IPS-15b (cell line): ENCODE measurements around the gene PIK3C2B.

Experiments
- H3K27me3 ChIP-seq: one replicate; pipeline ENCODE4 v1.6.1; 2013; ENCODE audit warnings: low read length; ENCODE audit not compliant: control insufficient read depth, insufficient read depth
- H3K36me3 ChIP-seq: one replicate; pipeline ENCODE4 v1.6.1; 2013; ENCODE audit warnings: low read length; ENCODE audit not compliant: control insufficient read depth, insufficient read depth
- H3K4me1 ChIP-seq: one replicate; pipeline ENCODE4 v1.6.1; 2013; ENCODE audit warnings: mild to moderate bottlenecking, low read length; ENCODE audit not compliant: control insufficient read depth, insufficient read depth
- H3K4me3 ChIP-seq: one replicate; pipeline ENCODE4 v1.5.1; 2013; ENCODE audit warnings: low read depth, low read length
- H3K9ac ChIP-seq: one replicate; pipeline ENCODE4 v1.6.1; 2013; ENCODE audit warnings: low read depth, mild to moderate bottlenecking, low read length
- H3K9me3 ChIP-seq: one replicate; pipeline ENCODE4 v1.6.1; 2013; ENCODE audit warnings: mild to moderate bottlenecking, low read length; ENCODE audit not compliant: control insufficient read depth, insufficient read depth

Gene PIK3C2B

DNA sequence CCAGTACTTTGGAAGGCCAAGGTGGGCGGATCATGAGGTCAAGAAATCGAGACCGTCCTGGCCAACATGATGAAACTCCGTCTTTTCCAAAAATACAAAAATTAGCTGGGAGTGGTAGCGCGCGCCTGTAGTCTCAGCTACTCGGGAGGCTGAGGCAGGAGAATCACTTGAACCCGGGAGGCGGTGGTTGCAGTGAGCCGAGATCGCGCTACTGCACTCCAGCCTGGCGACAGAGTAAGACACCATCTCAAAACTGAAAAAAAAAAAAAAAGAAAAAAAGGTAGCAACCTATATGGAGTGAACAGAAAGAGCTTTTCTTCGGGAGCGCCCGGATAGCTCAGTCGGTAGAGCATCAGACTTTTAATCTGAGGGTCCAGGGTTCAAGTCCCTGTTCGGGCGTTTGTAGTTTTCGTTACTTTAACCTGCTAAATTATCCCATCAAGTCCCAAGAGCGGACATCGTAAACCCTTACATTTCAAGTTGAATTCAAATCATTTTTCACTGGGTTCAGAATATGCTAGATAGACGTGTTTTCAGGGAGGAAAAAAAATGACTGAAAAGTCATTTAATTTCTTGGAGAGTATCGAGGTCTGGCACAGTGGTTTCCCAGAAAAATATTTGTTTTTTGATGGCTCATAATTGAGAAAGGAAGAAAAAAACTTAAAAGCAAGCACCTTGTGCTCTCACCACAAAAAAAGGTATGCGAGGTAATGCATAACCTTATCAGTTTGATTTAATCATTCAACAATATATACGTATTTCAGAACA is 11.8 kb upstream of the PIK3C2B start:
- H3K4me1 ChIP-seq, result peaks cover 4% of the 10 kb centered on the region
- H3K9ac ChIP-seq, result peak overlapping the region; percentile 62
- no peaks in the 10 kb centered on the region for H3K9me3 ChIP-seq

GRCh38 chr1:204505674-204506200 is 11.1 kb upstream of the PIK3C2B start:
- Histone ChIP-seq H3K9me3 (no peaks in the 10 kb centered on the region), H3K9ac (peak overlapping the region; percentile 62), H3K4me3 (peak overlapping the region; percentile 68), H3K4me1 (peaks cover 4% of the 10 kb centered on the region), H3K27me3 (no peaks in the 10 kb centered on the region), H3K36me3 (no peaks in the 10 kb centered on the region)

More for the DNA sequence above, 11.8 kb upstream of the PIK3C2B start:
- H3K36me3 ChIP-seq, result no peaks in the 10 kb centered on the region
- H3K27me3 ChIP-seq, result no peaks in the 10 kb centered on the region
- H3K4me3 ChIP-seq, result peak overlapping the region; percentile 68

- Histone ChIP-seq H3K9me3 (no peaks in the 10 kb centered on the region), H3K36me3 (no peaks in the 10 kb centered on the region), H3K4me3 (no peak overlapping the region), H3K9ac (no peak overlapping the region), H3K27me3 (no peaks in the 10 kb centered on the region), H3K4me1 (peaks cover 4% of the 10 kb centered on the region)
Measured at GRCh38 chr1:204503913-204504519, 9.4 kb upstream of the PIK3C2B start.

DNA sequence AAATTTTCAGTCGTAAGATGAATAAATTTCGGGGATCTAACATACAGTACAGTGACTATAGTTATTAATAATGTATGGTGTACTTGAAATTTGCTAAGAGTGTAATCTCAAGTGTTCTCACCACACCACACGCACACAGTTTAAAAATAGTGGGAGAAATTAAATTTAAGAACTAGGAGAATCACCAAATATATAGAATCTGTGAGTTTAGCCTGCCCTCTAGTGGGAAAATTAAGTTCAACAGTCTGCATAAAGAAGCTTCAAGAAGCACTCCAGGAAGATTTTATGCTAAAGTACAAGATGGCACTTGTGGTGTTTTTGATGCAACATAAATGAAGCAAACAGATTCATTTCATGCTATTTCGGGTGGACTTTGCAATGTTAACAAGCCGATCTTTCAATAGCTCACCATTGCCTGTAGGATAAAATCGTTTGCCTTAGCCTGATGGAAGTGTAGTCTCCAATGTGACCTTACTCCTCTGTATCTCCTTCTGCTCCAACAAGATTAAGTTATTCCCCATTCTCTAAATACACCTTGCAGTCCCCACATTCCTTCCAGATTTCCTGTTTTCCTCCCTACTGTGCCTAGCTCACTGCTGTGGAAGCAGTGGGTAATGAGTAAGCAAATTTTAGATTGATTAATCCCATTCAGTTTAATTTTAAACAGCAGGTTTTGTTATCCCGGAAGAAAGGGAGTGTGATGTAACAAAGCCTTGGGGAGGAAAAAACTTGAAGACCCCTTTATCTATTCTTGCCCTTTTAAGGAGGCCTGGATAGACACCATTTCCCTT is 8.7 kb upstream of the PIK3C2B start:
- Histone ChIP-seq H3K36me3 (no peaks in the 10 kb centered on the region), H3K27me3 (no peaks in the 10 kb centered on the region), H3K4me3 (no peak overlapping the region), H3K9me3 (no peaks in the 10 kb centered on the region), H3K9ac (no peak overlapping the region), H3K4me1 (peaks cover 4% of the 10 kb centered on the region)

- H3K27me3 ChIP-seq, result no peaks in the 10 kb centered on the region
Measured at GRCh38 chr1:204502241-204502640, 7.6 kb upstream of the PIK3C2B start.

DNA sequence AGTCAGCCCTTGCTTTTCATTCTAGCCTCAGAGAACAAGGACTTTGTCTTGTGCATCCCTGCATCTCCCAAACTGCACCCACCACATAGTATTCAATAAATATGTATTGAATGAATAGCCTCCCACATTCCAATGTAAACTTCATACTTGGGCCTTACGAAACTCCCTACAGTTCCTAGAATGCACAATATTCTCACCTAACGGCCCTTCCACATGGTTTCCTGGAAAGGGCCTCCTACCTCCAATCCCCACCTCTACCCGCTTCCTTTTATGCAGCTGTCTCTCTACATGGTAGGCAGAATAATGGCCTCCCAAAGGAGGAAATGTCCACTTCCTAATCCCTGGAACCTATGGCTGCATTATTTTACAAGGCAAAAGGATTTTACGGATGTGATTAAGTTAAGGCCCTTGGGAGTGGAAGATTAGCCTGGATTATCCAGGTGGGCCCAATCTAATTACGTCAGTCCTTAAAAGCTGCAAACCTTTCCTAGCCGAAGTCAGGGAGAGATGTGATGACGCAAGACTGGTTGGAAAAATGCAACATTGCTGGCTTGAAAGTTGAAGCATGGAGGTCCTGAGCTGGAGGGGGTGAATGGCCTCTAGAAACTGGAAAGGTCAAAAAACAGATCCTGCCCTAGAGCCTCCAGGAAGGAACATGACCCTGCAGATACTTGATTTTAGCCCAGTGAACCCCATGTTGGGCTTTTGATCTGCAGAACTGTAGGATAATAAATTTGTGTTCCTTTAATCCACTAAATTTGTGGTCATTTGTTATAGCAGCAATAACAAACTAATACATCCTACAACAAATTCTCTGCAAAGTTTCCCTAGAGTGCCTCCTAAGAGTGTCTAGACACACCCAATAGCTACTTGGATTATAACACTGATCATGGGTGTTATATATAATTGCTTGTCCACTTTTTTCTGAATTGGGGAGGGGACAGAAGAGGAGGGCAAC is 5.2 kb upstream of the PIK3C2B start:
- Histone ChIP-seq H3K4me3 (no peak overlapping the region), H3K27me3 (peaks cover 4% of the 10 kb centered on the region), H3K9ac (no peak overlapping the region), H3K36me3 (no peaks in the 10 kb centered on the region), H3K9me3 (no peaks in the 10 kb centered on the region), H3K4me1 (peaks cover 9% of the 10 kb centered on the region)

More at GRCh38 chr1:204502241-204502640, 7.6 kb upstream of the PIK3C2B start:
- Histone ChIP-seq H3K36me3 (no peaks in the 10 kb centered on the region), H3K9me3 (no peaks in the 10 kb centered on the region), H3K4me1 (peaks cover 4% of the 10 kb centered on the region), H3K9ac (no peak overlapping the region), H3K4me3 (no peak overlapping the region)

- peaks cover 9% of the 10 kb centered on the region for H3K4me1 ChIP-seq
- H3K27me3 ChIP-seq, result peaks cover 4% of the 10 kb centered on the region
- H3K36me3 ChIP-seq, result no peaks in the 10 kb centered on the region
- no peak overlapping the region for H3K4me3 ChIP-seq
- H3K9me3 ChIP-seq, result no peaks in the 10 kb centered on the region
- H3K9ac ChIP-seq, result no peak overlapping the region
Measured at GRCh38 chr1:204498981-204499380, 4.4 kb upstream of the PIK3C2B start.

DNA sequence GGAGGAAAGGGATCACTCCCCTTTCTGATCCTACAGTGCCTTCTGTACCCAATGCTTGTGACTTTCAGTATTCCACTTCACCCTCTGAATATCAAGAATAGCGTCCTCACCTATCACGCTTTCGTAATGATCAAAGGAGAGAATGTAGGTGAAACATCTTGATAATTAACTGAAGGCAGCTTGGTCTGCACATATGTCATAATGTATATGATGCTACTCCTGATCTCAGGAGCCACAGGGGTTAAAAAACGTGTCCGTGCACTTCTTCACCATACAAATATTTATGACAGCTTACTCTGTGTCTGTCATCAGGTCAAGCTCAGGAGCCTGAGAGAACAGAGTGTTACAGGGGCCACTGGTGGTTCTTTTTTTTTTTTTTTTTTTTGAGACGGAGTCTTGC is 1.2 kb upstream of the PIK3C2B start:
- no peak overlapping the region for H3K9ac ChIP-seq
- H3K4me3 ChIP-seq, result peak overlapping the region; percentile 68
- peaks cover 17% of the 10 kb centered on the region for H3K4me1 ChIP-seq
- peaks cover 4% of the 10 kb centered on the region for H3K27me3 ChIP-seq
- H3K9me3 ChIP-seq, result no peaks in the 10 kb centered on the region
- H3K36me3 ChIP-seq, result no peaks in the 10 kb centered on the region

- peak overlapping the region; percentile 68 for H3K4me3 ChIP-seq
- H3K27me3 ChIP-seq, result peaks cover 4% of the 10 kb centered on the region
- no peaks in the 10 kb centered on the region for H3K9me3 ChIP-seq
- H3K9ac ChIP-seq, result peak overlapping the region; percentile 29
- peaks cover 17% of the 10 kb centered on the region for H3K4me1 ChIP-seq
- no peaks in the 10 kb centered on the region for H3K36me3 ChIP-seq
Measured at GRCh38 chr1:204495078-204495753, 611 bp upstream of the PIK3C2B start.

GRCh38 chr1:204493984-204494280 is 673 bp downstream of the PIK3C2B start:
- H3K36me3 ChIP-seq, result no peaks in the 10 kb centered on the region
- H3K4me3 ChIP-seq, result peak overlapping the region; percentile 68
- H3K4me1 ChIP-seq, result peaks cover 17% of the 10 kb centered on the region
- no peaks in the 10 kb centered on the region for H3K9me3 ChIP-seq
- peak overlapping the region; percentile 90 for H3K9ac ChIP-seq
- H3K27me3 ChIP-seq, result peaks cover 4% of the 10 kb centered on the region
